Measurements from ENCODE around the gene CERKL. TPM values are rescaled to one million over a fixed set of nuclear protein-coding genes. Genes with fewer than 3 reads are reported as not detected.

Gene CERKL
- total RNA-seq, 2 experiments from 2014 or later: not detected

DNA sequence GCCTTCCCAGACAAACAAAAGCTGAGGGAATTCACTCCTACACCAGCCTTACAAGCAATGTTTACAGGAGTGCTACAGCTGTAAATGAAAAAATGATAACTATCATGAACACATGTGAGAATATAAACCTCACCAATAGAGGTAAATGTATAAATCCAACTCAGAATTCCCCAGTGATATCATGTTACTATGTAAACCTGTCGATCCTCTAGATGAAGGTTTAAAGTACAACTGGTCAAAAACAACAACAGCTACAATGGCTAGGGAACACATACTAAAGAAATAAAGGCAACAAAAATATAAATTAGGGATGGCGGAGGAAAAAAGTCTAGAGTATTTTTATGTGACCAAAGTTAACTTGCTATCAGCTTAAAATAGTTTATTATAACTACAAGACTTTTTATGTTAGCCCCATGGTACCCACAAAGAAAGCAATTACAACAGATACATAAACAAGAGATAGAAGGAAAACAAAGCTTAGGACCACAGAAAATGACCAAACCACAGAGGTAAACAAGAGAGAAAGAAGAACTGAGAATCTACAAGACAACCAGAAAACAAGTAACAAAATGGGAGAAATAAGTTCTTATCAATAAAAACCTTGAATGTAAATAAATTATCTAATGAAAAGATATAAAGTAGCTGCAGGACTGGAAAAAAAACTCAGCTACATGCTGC is 8.3 kb downstream of the CERKL start:
- no TSS peak for BruUV-seq (replicated peaks)
- DNase-seq (ENCODE audit: low spot score): no peak
- intact Hi-C loops (cut with micrococcal nuclease; ENCODE audit: unreplicated experiment): no loop called here
- no peak for TF ChIP-seq EZH2phosphoT487 (IDR thresholded peaks at IDR 0.05; ENCODE audit: borderline replicate concordance, low read depth, low read length)
- TF ChIP-seq, protein P1, sequence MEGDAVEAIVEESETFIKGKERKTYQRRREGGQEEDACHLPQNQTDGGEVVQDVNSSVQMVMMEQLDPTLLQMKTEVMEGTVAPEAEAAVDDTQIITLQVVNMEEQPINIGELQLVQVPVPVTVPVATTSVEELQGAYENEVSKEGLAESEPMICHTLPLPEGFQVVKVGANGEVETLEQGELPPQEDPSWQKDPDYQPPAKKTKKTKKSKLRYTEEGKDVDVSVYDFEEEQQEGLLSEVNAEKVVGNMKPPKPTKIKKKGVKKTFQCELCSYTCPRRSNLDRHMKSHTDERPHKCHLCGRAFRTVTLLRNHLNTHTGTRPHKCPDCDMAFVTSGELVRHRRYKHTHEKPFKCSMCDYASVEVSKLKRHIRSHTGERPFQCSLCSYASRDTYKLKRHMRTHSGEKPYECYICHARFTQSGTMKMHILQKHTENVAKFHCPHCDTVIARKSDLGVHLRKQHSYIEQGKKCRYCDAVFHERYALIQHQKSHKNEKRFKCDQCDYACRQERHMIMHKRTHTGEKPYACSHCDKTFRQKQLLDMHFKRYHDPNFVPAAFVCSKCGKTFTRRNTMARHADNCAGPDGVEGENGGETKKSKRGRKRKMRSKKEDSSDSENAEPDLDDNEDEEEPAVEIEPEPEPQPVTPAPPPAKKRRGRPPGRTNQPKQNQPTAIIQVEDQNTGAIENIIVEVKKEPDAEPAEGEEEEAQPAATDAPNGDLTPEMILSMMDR (conservative IDR thresholded peaks at IDR 0.05; ENCODE audit: low read length): no peak
- Histone ChIP-seq H3K27ac (ENCODE audit: low read depth, low read length, poor library complexity, severe bottlenecking) (no peak overlapping the region), H3K36me3 (ENCODE audit: insufficient read depth, low read length) (no peaks in the 10 kb centered on the region), H3K4me1 (ENCODE audit: insufficient read depth, low read length, poor library complexity, severe bottlenecking) (no peaks in the 10 kb centered on the region), H3K9me3 (ENCODE audit: low read length) (no peaks in the 10 kb centered on the region), H3K79me2 (ENCODE audit: insufficient read depth, low read depth, low read length) (no peaks in the 10 kb centered on the region), H4K20me1 (ENCODE audit: insufficient read depth, low read length) (no peaks in the 10 kb centered on the region), H2AFZ (ENCODE audit: low read length) (no peak overlapping the region), H3K9me2 (ENCODE audit: insufficient read depth, low read length) (no peaks in the 10 kb centered on the region), H3K4me2 (ENCODE audit: low read length) (no peak overlapping the region), H3K4me3 (ENCODE audit: low read depth, low read length, poor library complexity, severe bottlenecking) (no peak overlapping the region)
- ChIA-PET POLR2A (interaction anchor here (0.5 to 1.6 kb wide), 4 partner anchors 10 to 141 kb away, joined by 3 to 7 read pairs (median 4); no protein-coding TSS in a partner anchor), CTCF (ENCODE audit: unreplicated experiment) (no interaction called here)

DNA sequence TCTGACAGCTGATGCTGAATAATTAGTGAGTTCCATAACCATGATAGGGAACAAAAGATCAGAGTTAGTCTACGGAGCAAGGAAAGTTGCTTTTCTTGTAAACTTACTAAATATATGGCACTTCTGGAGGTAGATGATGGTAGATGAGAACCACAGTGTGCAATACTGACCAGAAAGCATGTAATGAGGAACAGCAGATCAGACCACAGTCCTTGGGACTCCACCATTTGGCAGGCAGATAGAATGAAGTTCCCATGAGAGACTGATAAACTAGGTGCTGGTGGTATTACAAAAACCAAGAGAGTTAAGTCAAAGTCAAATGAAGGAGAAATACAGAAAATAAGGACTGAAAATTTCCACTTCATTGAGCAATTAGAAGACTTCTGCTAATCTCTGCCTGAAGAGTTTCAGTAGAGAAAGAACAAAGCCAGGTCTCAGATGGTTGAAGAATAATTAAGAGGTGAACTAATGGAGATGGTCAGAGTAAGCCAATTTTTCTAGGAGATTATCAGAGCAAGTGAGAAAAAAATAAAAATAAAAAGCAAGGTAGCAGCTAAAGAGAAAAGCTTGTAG is 10.4 kb downstream of the CERKL start:
- Histone ChIP-seq H3K4me3 (ENCODE audit: low read depth, low read length, poor library complexity, severe bottlenecking) (no peak overlapping the region), H3K36me3 (ENCODE audit: insufficient read depth, low read length) (no peaks in the 10 kb centered on the region), H3K9me3 (ENCODE audit: low read length) (no peaks in the 10 kb centered on the region), H4K20me1 (ENCODE audit: insufficient read depth, low read length) (no peaks in the 10 kb centered on the region), H3K4me1 (ENCODE audit: insufficient read depth, low read length, poor library complexity, severe bottlenecking) (no peaks in the 10 kb centered on the region), H3K79me2 (ENCODE audit: insufficient read depth, low read depth, low read length) (no peaks in the 10 kb centered on the region), H3K27ac (ENCODE audit: low read depth, low read length, poor library complexity, severe bottlenecking) (no peak overlapping the region), H3K4me2 (ENCODE audit: low read length) (no peak overlapping the region), H2AFZ (ENCODE audit: low read length) (no peak overlapping the region), H3K9me2 (ENCODE audit: insufficient read depth, low read length) (no peaks in the 10 kb centered on the region)
- no peak for DNase-seq (ENCODE audit: low spot score)
- POLR2A ChIA-PET: interaction anchor here (1.0 kb wide), 1 partner anchor 14 kb away, joined by 3 read pairs; no protein-coding TSS in a partner anchor
- intact Hi-C loops (cut with micrococcal nuclease; ENCODE audit: unreplicated experiment): no loop called here
- BruUV-seq (replicated peaks): no TSS peak
- CTCF ChIA-PET (ENCODE audit: unreplicated experiment): no interaction called here
- no peak for TF ChIP-seq EZH2phosphoT487 (IDR thresholded peaks at IDR 0.05; ENCODE audit: borderline replicate concordance, low read depth, low read length)
- TF ChIP-seq, protein P1 (conservative IDR thresholded peaks at IDR 0.05; ENCODE audit: low read length): no peak

DNA sequence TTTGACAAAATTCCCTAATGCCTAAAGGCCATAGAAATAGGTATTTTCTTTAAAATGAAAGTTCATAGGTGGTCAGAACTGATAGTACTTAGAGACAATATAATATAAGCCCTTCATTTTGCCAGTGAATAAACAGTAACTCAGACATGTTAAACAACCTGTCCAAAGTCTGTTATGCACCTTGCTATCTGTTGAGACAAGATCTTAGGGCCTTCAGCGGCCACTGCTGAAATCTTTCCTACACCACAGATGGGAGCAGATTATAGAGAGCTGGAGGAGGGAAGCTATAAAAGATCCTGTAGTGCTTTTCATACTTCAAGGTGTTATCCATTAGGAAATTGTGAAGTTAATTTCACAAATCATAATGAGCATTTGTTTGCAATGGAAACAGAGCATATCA is 13.8 kb downstream of the CERKL start:
- H3K9me3 ChIP-seq (ENCODE audit: low read length): no peaks in the 10 kb centered on the region
- DNase-seq (ENCODE audit: low spot score): no peak
- no peaks in the 10 kb centered on the region for H3K36me3 ChIP-seq (ENCODE audit: insufficient read depth, low read length)
- no peaks in the 10 kb centered on the region for H3K4me1 ChIP-seq (ENCODE audit: insufficient read depth, low read length, poor library complexity, severe bottlenecking)
- no peak overlapping the region for H3K4me2 ChIP-seq (ENCODE audit: low read length)
- no peak overlapping the region for H3K27ac ChIP-seq (ENCODE audit: low read depth, low read length, poor library complexity, severe bottlenecking)
- BruUV-seq (replicated peaks): no TSS peak
- H4K20me1 ChIP-seq (ENCODE audit: insufficient read depth, low read length): no peaks in the 10 kb centered on the region
- CTCF ChIA-PET (ENCODE audit: unreplicated experiment): no interaction called here
- TF ChIP-seq, protein P1 (conservative IDR thresholded peaks at IDR 0.05; ENCODE audit: low read length): no peak
- no peak for TF ChIP-seq EZH2phosphoT487 (IDR thresholded peaks at IDR 0.05; ENCODE audit: borderline replicate concordance, low read depth, low read length)
- intact Hi-C loops (cut with micrococcal nuclease; ENCODE audit: unreplicated experiment): no loop called here
- H3K79me2 ChIP-seq (ENCODE audit: insufficient read depth, low read depth, low read length): no peaks in the 10 kb centered on the region
- H2AFZ ChIP-seq (ENCODE audit: low read length): no peak overlapping the region
- POLR2A ChIA-PET: interaction anchor here (0.6 to 1.7 kb wide), 3 partner anchors 8 to 99 kb away, joined by 3 to 4 read pairs (median 3); no protein-coding TSS in a partner anchor
- H3K9me2 ChIP-seq (ENCODE audit: insufficient read depth, low read length): no peaks in the 10 kb centered on the region
- no peak overlapping the region for H3K4me3 ChIP-seq (ENCODE audit: low read depth, low read length, poor library complexity, severe bottlenecking)
